Hematopoietic multipotent progenitor cell treated with erythropoietin and hydrocortisone succinate and interleukin-3 and kit ligand, for 15 days (in vitro differentiated cells): ENCODE measurements around the gene KIF5B.
"Not testable (repeated sequence)": the region's sequence is repeated elsewhere in the genome, so short reads cannot be mapped to it uniquely, and the experiment has no call there.

Source experiments
- DNase-seq: peaks from one replicate; pipeline ENCODE4 v3.0.0-alpha.2; 2015; ENCODE audit warnings: low spot score

The KIF5B gene

DNA sequence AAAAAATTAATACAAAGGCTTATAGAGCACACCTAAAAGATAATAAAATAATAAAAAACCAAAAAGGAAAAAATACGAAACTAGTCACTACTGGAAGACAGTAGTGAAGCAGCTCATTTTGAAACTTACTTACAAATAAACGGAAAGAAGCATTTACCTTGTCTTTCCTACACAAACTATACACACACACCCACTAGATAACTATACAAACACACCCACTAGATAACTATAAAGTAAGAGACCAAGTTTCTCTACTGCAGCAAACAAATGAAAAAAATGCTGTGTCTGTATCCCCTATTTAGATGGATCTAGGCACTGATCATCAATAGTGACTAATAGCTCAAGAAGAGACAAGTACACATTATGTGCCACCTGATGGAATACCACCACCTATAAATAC, 49.2 kb downstream of the KIF5B start:
- no peak for DNase-seq

DNA sequence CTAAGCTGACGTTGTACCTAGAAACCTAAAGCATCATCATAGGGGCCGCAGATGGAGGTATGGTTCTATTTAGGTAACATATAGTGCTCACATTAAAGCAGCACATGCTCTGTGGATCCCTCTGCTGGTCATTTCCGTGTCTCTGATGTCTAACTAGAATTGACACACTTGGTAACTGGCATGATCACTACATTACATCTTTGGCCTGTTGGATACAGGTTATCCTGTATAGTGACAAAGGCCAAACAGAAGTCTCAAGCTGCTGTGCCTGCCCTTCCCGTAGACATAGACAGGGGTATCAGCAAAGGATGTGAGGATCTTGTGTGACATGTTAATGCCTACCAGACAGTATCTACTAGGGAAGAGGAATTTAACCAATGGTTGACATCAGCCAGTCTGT, 51.2 kb downstream of the KIF5B start:
- peak; percentile 46 for DNase-seq

DNA sequence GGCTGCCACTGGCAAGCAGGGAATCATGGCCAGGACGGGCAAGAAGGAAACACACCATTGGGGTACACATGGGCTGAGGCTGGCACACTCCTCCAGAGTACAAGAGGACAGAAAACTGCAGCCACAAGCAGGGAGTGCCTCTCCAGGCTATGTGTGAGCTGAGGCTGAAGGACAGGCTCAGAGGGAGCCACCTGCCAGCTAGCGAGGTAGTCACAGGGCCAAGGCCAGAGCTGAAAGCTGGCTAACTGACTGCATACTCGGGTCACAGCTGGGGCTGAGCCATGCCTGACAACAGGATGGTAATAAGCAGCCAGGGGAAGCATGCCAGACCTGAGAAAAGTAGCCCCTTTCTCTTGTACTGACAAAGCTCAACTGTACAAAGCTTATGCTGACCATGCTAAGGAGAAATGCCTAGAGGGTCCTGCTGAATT, 52.0 kb downstream of the KIF5B start:
- no peak for DNase-seq

DNA sequence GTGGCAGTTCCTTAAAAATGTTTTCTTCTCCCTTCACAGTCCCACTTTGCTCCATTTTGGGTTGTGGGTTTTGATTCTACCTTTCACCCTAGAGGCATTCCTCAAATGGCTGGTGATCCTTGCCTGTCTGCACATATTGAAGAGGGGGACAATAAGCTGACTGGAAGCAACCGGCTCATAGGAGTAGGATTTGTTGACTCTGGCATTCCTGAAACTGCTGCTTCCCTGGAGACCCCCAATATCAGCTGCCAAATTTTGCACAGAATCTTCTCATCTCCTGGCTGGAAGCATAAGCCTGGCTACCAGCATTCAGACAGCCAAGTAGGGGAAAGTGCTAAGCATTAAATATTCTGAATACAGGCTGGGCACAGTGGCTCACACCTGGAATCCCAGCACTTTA, 53.7 kb downstream of the KIF5B start:
- DNase-seq = no peak

DNA sequence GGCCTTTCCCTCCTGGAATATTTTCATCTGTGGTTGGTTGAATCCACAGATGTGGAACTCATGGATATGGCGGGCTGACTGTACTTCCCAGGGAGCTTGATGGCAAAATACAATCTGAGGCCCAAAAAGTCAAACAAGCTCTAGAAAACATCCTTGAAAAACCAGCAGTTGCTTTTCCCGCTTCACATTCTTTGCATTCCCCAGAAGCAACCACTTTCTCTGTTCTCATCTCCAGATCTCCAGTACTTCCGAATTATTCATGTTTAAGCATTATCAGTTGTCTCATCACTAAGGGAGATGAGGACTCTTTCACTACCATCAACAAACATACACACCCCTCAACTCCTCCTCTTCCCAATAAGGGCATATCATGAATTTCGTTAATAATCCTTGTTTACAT, 55.3 kb downstream of the KIF5B start:
- DNase-seq = no peak

DNA sequence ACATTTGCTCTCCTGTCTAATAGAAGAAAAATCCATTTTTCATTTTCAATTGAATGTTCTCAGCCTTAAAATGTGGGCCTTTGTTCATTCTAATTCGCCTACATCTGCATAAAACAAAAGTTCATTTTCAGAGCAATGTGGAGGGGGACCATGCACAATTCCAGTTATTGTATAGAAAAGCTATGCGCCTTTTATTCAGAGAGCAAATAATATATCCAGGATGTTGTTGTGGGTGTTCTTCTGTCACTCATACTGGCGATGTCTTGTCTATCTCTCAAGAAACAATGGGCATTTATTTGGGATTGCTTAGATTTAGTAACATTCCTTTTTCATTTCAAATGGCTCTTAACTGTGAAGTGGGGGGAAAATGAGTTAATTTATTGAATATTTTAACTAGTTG, 56.4 kb downstream of the KIF5B start:
- DNase-seq = no peak

DNA sequence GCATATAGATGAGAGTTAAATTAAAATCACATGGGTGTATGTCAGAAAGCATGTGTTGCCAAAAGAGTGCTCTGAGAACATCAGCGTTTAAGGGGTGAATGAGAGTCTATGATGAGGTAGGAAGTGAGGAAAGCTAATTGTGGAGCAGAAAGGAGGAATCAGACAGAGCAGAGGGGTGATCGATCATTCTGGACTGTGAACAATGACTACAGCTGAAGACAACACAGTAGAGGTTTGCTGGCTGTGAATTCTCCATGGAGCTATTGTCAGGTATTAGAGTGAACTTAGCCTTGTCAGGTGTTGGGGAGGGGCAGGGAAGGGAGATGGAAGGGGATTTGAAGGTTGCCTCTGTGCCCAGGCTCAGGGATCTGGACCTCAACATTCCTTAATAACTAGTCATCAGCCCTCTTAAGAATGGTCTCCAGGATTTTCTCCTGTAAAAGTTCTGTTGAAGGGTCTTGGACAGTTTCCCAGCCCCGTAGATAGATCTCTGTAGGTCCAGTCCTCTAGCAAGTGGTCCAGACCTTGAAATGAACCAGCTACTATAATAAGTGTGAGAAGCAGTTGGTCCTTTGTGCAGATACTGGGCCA, 57.1 kb downstream of the KIF5B start:
- DNase-seq = no peak

DNA sequence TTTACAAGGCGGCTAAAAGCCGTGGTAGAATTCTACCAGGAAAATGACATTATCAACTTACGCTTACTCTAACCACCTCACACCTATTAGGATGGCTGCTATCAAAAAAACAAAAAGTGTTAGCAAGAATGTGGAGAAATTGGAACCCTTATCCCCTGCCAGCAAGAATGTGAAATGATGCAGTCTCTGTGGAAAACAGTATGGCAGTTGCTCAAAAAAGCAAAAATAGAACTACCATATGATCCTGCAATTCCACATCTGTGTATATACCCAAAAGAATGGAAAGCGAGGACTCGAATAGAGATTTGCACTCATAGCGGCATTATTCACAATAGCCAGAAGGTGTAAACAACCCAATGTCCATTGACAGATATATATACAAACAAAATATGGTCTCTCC, 61.3 kb downstream of the KIF5B start:
- DNase-seq = no peak

DNA sequence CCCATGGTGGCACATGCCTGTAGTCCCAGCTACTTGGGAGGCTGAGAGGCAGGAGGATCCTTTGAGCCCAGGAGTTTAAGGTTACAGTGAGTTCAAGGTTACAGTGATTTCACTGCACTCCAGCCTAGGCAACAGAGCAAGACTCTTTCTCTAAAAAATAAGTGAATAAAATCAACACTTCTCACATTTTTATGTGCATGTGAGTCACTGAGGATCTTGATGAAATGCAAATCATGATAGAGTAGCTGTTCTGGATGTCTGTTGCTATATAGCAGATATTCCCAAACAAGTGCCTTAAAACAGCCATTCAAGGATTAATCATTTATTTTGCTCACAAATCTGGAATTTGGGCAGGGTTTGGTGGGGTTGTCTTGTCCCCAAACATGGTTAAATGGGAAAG, 65.3 kb downstream of the KIF5B start:
- no peak for DNase-seq

DNA sequence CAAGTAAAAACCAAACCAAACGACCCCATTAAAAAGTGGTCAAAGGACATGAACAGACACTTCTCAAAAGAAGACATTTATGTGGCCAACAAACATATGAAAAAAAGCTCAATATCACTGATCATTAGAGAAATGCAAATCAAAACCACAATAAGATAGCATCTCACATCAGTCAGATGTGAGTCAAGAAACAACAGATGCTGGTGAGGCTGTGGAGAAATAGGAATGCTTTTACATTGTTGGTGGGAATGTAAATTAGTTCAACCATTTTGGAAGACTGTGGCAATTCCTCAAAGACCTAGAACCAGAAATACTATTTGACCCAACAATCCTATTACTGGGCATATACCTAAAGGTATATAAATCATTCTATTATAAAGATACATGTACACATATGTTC, 68.4 kb downstream of the KIF5B start:
- DNase-seq = not testable (repeated sequence)

DNA sequence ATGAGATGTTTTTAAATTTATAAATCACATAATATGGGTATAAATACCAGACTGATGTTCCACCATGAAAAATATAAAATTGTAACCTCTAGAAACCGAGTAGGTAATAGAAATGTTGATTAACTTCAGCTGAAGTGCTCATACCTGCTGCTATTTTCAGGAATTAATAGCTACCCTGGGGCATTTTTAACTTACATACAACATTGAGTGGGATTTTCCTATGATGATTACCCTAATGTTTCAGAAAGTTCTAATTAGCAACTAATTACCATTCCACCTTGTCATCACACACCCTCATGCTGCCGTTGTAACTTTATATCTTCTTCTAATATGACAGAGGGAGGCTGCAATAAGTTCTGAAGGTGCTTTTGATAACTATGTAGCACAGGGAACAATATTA, 74.1 kb downstream of the KIF5B start:
- no peak for DNase-seq

DNA sequence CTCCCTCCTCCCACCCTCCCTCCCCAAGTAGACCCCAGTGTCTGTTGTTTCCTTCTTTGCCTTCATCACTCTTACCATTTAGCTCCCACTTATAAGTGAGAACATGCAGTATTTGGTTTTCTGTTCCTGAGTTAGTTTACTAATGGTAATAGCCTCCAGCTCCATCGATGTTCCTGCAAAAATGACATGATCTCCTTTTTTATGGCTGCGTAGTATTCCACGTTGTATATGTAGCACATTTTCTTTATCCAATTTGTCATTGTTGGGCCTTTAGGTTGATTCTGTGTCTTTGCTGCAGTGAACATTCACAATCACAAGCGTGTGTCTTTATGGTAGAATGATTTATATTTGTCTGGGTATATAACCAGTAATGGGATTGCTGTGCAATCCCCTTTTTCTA, 75.8 kb downstream of the KIF5B start:
- DNase-seq = no peak

DNA sequence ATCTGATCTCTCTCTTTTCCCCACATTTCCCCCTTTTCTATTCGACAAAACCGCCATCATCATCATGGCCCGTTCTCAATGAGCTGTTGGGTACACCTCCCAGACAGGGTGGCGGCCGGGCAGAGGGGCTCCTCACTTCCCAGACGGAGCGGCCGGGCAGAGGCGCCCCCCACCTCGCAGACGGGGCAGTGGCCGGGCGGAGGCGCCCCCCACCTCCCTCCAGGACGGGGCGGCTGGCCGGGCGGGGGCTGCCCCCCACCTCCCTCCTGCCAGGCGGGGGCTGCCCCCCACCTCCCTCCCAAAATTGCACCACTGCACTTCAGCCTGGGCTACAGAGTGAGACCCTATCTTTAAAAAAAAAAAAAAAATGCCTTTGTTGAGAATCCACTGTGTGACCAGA, 77.2 kb downstream of the KIF5B start:
- DNase-seq = not testable (repeated sequence)

DNA sequence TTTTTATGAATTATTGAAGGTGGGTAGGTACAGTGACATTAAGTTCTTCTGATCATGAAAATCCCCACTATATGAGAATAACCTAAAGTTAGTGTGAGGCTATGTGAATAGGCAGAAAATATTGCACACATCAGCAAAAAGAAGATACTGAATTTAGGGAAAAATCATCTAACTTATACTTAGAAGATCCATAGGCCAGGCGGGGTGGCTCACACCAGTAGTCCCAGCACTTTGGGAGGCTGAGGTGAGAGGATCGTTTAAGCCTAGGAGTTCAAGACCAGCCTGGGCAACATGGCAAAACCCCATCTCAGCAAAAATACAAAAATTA, 78.1 kb downstream of the KIF5B start:
- DNase-seq = no peak

DNA sequence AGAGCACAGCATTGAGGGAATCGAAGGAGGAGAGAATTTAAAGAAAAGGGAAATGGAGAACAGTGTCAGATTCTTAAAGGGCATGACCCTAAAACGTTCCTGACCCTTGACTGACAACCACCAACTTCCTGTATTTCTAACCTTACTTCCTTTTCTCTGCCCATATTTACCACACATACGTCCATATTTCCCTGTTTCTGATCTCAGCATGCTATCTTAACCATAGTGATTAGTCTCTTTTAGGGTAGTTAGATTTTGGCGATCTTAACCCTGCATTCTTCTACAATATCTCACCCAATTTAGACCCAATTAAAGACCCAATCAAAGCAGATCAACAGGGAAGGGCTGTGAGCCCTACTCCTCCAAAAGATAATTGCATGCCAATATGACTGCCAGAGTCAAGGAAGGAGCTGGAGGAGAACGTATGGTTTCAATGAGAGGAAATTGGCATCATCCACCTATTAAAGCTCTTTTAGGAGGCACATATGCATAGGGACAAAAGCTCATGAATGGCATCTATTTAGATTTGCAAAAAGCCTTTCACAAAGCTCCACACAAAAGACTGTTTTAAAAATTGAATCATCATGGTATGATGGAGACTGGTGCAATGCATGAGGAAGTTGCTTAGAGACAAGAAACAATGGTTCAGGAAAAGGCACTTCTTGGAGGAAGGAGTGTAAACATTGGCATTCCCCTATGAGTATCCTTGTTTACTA, 78.6 kb downstream of the KIF5B start:
- DNase-seq = no peak

DNA sequence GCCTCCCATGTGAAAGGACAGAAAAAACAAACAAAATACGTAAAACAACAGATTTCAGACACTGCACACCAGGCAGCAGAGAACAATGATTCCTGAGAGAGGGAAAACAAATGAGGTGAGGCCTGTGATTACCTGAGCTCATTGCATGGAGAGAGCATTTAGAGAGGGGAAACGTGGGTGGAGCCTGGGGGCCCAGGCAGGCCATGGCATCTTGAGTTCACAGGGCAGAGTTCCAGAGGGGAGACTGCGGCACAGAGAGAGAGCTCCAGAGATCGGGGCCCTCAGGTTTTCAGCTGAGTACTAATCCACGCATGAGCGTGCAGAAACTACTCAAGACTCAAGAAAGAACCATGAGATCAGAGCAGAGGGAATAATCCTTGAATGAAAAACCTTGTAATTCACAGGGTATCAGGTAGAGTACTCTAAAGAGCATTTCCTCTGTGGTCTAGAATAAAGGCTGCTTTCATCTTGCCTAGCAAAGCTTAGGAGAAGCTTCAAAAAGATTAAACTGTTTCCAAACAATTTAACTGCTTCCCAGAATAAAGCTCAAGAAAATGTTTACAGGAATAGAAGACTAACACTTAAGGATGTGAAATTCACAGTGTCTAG, 81.0 kb downstream of the KIF5B start:
- no peak for DNase-seq

DNA sequence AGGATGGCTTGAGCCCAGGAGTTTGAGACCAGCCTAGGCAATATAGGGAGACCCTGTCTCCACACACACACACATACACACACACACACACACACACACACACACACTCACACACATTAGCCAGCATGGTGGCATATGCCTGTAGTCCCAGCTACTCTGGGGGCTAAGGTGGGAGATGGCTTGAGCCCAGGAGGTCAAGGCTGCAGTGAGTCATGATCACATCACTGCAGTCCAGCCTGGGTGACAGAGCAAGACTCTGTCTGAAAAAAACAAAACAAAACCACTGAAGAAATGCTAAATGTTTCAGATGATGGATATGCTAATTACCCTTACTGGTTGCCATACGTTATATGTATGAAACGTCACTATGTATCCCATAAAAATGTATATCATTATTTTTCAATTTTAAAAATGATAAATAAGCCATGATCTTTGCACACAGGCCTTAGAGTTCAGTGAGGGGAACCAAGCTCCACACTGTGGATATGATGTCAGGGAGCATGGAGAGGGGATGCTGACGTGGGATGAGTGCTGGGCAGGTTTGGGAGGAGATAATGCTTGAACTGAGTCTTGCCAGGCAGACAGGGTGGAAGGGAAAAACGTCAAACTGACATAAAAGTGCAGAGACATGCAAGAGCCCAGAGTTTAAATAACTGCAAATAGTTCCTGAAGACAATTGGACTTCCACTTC, 81.6 kb downstream of the KIF5B start:
- DNase-seq = no peak

DNA sequence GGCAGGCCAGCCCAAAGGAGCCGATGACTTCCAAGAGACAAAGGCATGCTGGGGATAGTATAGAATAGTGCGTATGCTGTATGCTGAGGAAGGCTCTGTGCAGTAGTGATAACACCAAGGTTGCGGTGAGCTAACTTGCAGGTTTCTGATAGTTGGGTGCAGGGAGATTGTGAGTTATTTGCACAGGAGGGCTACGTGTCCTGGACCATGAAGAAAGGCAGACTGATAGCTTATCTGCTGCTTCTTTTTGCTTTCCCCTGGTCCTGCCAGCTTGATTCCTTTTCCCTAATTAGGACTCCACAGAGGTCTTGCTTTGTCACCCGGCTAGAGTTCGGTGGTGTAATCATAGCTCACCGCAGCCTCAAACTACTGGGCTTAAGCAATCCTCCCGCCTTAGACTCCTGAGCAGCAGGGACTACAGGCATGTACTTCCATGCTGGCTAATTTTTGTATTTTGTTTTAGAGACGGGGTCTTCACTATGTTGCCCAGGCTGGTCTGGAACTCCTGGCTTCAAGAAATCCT, 83.6 kb downstream of the KIF5B start:
- DNase-seq = peak; percentile 21

DNA sequence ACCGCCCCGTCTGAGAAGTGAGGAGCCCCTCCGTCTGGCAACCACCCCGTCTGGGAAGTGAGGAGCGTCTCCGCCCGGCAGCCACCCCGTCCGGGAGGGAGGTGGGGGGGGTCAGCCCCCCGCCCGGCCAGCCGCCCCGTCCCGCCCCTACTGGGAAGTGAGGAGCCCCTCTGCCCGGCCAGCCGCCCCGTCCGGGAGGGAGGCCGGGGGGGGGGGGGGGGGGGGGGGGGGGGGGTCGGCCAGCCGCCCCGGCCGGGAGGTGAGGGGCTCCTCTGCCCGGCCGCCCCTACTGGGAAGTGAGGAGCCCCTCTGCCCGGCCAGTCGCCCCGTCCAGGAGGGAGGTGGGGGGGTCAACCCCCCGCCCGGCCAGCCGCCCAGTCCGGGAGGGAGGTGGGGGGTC, 86.4 kb downstream of the KIF5B start:
- not testable (repeated sequence) for DNase-seq

DNA sequence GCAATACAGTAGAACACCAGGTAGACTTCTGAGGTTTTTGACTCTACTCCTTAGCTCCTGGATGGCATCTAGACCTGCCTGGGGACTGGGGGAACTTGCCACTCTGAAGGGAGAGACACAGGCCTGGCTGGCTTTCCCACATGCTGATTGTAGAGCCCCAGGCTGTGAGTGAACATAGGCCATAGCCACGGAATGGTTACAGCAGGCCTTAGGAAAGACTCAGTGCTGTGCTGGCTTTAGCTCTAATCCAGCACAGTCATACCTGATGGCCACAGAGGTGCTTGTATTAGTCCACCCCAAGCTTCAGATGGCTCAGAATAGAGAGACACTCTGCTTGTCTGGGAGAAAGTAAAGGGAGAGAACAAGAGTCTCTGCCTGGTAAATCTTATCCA, 92.6 kb downstream of the KIF5B start:
- DNase-seq = no peak

DNA sequence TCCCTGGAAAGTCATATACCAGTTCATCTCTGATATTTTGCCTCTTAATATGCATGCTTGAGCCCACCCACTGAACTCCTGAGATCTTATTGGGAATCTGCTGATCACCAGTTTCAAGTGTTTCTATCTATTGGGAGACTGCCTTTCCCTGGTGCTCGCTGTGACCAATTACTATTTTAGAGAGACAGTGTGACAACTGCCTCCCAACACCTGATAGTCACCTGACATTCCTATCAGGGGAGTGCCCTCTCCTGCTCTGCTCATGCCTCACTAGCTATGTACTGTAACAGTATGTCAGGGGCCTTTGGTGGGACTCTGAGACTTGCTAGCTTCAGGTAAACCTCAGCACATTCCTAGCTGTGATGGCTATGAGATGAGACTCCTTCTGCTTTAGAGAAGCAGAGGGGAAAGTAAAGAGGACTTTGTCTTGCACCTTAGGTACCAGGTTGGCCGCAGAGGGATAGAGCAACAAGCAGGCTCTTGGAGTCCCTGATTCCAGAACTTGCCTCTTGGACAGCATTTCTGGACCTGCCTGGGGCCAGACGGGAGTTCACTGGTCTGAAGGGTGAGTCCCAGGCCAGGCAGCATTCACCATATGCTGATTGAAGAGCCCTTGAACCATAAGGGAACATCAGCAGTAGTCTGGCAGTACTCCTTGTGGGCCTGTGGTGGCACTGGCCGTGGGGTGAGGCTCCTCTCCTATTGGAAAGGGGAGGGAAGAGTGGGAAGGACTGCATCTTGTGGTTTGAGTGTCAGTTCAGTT, 93.2 kb downstream of the KIF5B start:
- no peak for DNase-seq
